Measurements from ENCODE around the gene TP73.
A peak's percentile ranks its signal among the peaks of the same experiment; 100 is the strongest.

Gene TP73

DNA sequence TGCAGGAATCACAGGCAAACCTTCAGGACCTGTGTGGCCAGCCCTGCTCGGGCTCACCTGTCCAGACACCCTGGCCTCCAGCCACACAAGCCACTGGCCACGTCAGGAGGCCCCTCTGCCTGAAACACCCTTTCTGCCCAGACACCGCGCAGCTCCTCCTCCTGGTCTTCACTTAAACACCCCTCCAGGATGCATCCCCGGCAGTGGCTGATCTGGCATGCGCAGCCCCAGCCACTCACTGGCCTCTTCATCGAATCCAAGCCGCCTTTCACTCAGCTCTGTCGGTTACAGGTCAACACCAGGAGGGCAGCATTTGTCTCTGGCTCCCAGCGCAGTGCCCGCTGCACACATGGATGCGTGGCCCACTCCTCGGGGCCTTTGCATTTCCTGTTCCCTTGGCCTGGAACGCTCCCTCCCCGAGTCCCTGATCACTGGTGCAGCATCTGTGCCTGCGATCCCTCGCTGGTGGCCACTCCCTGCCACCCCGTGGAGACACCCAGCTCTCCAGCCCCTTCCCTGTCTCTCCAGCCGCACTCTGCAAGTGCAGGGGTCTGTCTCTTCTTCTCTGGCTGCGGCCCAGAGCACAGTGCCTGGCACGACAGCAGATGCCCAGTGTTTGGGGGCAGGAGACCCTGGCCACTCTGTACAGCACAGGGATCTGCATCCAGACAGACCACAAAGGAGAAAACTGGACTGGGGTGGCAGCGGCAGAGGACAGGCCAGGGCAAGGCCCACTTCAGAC, 18.1 kb upstream of the TP73 start:
- no peak for DNase-seq

DNA sequence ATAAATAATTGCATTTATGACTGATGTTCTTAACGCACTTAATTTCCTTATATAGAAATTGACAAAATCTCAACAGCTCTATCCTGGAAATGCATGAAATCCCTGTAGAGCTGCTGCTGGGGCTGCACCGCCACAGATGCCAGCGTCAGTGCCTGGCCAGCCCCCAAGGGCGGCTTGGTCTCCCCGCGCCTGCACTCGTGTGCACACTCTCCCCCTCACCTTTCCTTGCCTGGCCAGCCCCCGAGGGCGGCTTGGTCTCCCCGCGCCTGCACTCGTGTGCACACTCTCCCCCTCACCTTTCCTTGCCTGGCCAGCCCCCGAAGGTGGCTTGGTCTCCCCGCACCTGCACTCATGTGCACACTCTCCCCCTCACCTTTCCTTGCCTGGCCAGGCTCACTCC, 16.2 kb upstream of the TP73 start:
- no peak for DNase-seq

DNA sequence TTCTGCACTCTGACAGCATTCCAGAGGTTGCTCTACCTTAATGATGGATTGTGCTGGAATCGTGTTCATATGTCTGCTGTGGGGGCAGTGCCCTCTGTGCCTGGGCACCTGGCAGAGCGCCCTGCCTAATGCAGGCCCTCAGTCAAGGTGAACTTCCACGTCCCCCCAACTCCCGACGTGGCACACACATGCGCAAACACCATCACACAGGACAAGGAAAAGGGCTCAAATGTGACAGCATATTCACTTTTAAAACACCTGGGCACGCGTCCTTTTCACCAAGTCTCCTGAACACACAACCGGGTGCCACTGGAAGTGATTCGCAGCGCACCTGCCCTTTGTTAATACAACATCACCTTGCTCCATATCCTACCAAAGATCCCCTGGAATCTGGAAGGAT, 15.8 kb upstream of the TP73 start:
- DNase-seq = no peak

DNA sequence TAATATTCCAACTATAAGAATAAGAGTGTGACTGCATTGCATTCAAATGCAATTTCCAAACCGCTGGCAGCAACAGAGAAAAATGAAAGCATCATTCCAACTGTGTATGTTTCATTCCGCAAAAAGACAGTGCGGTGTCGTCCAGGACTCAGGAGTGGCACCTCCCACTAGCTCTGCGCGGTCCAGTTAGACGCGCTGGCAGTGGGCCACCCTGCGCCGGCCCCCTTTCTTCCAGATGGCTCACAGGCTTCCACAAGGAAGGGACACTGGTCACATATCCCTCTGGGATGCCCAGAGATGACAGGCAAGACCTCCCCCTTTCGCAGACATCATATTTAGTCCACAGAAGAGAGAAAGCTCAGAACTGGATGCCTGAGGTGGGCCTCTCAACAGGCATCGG, 14.3 kb upstream of the TP73 start:
- DNase-seq = no peak

DNA sequence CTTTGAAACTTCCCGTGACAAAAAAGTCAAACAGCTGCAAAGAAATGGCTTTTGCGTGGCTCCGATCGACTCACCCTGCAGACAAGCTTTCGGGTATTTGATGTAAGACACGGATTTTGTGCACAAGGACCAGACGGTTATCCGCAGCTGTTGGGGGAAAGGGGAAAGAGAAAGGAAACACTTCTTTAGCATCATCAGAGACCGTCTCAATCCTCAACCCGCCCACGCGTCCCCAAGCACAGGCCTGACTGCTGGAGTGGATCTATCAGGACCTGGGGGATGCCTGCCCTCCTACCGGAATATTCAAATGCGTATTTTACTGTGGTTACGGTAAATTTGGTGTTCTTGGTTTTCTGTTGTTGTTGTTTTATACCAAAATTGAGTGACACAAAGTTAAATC, 13.6 kb upstream of the TP73 start:
- no peak for DNase-seq

DNA sequence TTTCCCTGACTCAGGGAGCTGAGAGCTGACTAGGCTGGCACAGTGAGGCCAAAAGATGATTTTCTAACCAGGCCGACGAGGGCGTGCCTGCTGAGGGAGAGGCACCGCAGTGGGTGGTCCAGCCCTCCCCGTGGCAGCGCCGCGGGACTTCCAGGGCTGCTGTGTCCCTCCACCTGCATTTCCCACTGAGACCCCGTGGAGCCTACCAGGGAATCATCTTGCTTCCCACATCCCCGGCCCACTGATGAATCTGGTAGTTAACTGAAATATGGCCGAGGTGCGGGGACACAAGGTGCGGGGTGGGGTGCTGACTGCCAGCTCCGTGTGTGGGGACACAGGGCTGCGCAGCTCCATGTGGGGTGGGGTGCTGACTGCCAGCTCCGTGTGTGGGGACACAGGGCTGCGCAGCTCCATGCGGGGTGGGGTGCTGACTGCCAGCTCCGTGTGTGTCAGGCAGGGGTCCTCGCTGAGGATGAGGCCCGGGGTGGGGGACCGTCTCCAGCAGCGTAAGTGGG, 12.9 kb upstream of the TP73 start:
- DNase-seq = no peak

DNA sequence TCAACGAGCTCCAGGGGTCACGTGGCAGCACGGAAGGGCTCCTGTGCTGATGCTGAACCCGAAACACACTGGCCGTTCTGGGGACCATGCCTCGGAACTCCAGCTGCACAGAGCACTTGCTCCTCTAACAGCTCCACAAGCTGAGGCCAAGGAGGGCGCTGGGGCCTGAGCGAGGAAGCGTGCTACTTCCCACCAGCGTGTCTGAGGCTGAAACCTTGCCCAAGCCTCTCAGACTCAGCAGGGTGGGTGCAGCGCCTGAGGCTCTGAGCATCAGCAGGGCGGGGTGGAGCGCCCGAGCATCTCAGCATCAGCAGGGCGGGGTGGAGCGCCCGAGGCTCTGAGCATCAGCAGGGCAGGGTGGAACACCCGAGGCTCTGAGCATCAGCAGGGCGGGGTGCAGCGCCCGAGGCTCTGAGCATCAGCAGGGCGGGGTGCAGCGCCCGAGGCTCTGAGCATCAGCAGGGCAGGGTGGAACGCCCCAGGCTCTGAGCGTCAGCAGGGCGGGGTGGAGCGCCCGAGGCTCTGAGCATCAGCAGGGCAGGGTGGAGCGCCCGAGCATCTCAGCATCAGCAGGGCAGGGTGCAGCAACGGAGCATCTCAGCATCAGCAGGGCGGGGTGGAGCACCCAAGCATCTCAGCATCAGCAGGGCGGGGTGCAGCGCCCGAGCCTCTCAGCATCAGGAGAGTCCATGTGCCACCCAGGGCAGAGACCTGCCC, 12.0 kb upstream of the TP73 start:
- DNase-seq = no peak

DNA sequence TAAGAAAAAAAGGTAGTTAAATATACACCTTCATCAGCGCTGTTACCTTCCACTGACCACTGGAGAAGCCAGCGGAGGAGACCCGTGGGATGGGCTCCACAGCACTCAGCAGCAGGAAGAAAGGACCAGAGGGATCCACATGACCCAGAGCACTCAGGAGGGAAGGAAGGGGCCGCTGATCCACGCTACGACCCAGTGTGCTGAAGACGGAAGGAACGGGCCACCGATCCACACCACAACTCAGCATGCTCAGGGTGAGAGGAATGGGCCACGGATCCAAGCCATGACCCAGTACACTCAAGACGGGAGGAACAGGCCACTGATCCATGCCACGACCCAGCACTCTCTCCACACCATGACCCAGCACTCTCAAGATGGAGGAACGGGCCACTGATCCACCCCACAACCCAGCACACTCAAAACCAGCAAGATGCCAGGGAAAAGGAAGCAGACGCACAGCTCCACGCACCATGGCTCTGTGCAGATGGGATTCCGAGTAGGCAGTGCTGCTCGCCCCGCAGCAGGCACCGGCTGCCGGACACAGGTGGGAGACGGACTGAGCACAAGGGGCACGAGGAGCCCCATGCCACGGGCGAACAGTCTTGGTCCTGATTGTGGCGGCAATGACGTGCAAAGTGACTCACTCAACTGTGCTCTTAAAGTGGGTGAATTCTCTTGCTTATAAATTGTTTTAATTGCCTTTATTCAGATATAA, 11.1 kb upstream of the TP73 start:
- DNase-seq = no peak

DNA sequence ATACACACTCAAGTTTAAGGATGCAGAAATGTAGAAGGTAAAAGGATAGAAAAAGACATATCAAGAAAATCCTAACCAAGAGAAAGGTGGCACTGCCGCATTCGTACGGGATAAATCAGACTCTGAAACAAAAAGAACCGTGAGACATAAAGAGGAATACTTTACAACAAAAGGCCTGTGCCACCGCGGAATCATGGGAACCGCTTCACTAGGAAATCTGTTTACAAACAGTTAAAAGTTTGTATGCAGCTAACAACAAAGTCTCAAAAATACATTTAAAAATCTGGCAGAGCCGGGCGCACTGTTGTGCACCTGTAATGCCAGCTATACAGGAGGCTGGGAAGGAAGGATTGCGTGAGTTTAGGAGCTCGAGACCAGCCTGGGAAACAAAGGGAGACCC, 10.5 kb upstream of the TP73 start:
- no peak for DNase-seq

DNA sequence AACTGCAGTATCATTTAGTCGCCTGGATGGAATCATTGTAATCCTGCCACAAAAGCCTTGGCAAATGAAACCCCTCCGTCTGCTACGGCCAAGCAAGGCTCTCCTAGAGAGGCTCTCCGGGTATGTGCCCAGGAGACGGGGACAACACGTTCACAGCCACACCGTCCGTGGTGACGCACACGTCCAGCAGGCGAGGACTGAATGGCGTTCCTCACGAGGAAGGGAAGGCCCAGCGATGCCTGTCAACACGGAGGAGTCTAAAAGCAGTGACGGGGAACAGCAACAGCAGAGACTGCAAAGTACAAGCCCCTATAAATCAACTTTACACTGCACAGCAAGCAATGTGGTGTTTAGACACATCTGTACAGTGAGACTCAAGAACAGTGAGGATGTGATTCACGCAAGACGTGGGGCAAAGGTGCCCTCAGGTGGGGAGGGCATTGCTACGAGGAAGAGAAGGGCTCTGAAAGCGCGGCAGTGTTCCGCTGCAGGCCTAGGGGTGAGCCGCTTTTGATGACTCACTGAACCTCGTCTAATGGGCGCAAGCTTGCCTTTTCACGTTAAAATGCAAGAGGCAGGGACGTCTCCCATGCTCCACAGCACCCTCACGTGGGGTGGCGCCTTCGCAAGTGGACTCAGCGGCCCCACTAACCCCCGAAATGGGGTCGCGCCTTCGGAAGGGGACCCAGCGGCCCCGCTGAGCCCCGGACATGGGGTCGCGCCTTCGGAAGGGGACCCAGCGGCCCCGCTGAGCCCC, 9.2 kb upstream of the TP73 start:
- DNase-seq = no peak

DNA sequence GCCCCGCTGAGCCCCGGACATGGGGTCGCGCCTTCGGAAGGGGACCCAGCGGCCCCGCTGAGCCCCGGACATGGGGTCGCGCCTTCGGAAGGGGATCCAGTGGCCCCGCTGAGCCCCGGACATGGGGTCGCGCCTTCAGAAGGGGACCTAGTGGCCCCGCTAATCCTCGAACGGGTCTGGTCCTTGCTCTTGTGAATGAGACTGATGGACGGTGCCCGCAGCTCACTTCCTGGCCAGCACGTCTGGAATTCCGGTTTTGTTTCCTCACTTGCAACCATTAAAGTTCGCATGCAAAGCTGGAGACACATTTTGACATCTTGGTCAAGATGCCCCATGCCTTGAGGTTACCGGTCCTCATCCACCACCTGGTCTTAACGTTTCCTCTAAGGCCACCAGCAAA, 8.0 kb upstream of the TP73 start:
- no peak for DNase-seq

DNA sequence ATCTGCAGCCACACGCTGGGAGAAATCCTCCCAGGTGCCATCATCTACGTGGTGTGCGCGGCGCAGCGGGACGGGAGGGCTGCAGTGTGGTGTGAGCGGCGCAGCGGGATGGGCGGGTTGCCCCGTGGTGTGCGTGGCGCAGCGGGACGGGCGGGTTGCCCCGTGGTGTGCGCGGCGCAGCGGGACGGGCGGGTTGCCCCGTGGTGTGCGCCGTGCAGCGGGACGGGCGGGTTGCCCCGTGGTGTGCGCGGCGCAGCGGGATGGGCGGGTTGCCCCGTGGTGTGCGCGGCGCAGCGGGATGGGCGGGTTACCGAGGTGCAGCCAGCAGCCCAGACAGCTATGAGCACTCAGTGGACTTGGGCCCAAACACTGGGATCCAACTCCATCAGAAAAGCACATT, 7.1 kb upstream of the TP73 start:
- no peak for DNase-seq

DNA sequence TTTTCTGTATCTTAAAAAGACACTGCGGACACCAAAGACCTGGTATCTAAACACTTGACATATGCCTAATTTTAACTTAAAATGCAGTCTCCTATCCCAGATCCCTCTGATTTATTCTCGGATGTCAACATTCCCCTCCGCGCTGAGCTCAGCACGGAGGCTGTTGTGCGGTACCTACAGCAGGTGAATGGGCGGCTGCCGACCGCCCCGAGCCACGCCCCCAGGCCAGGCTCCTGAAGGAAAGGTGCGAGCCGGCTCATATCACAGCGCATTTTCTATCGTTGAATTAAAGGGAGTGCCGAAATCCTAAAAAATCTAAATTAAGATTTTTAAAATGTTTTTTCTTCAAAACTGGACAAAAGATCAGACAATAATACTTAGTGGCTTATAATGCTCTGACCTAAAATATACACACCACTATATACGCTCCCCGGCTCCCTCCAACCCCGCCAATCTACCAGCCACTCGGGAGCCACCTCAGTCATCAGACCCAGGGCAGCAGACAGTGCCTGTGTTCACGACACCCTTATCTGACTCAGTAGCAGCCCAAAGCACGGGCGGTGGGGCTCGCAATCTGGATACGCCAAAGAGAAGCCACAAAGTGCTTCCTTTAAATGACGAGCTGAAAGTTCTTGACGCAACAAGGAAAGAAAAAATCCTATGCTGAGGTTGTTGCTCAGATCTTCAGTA, 6.5 kb upstream of the TP73 start:
- no peak for DNase-seq

DNA sequence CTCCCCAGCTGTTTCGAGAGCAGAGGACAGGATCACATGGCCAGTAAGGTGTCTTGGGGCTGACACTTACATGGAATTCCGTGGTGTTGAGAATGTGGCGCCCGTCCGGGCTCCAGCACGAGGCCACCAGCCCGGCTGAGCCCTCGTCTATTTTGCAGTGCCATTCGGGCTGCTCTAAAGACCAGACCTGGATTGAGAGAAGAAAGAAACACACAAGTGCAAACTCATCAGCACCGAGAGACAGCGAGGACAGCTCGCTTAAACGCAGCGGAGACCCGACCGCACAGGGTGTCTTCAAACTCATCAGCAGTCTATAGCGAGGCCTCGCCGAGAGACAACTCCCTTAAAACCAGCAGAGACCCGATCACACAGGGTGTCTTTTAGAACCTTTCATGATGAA, 5.7 kb upstream of the TP73 start:
- no peak for DNase-seq

DNA sequence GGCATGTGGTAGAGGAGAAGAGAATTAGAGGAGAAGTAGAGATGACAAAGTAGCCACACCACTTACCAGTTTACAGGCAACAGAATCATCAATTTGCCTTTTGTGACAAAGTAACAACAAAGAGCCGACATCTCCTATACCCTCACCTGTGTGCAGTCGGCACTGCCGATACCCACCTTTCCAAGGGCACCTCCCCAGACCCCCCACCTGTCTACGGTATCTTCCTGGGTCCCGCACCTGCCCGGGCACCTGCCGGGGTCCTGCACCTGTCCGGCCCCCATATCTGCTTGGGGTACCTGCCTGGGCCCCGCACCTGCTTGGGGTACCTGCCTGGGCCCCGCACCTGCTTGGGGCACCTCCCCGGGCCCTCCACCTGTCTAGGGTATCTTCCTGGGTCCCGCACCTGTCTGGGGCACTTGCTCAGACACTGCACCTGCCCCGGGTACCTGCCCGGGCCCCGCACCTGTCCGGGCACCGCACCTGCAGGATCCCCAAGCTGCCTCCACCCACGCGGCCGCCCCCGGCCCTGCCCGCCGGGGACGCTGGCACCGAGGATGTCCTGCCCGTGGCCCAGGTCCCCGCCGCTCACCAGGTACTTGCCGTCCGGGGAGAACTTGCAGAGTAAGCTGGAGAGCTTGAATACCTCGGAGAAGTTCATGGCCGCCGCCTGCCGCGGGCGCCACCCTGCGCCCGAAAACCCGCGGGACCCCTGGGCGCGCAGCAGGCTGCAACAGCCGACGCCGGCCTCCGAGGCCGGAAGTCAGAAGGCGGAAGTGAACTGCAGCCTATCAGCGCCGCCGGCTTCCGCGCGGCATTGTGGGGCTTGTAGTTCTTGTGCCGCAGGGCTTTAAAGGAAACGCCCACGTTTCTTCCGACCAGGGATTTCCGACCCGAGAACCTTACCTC, 2.7 kb upstream of the TP73 start, which contains the start of gene WRAP73:
WRAP73 (minus strand) TSS at position 762 of the 906 bp plus-strand sequence; CDS start at position 658, 104 bp downstream.
- peak; percentile 77 to 91 (median 84) for DNase-seq

DNA sequence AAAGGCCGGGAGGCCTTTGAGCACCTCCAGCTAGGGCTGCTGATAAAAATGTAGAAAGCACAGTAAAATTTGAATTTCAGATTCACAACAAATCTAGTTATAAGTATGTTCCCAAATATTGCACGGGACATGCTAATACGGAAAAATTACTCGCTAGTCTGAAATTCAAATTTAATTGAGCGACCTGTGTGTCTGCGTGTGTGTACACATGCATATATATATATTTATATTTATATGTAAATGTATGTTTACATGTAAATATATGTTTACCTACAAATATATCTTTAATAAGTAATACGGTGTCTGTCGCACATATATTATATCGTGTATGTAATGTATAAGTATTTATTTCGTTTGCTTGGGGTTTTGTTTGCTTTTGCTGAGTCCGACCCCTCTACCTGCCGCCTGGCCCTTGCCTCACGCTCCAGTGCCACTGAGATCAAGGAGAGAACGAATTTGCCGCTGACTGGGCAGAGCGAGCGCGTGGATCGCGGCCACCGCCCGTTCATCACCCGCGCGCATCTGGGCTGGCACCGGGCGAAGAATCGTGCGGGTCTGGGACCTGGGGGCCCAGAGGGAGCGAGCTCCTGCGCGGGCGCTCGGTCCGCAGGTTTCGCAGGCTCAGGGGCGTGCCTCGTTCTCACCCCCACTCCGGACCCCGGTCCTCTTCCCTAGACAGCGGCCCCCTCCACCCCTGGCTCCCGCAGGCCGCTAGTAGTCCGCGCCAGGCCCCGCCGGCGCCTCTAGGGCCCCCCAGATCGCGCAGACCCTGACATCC, 1.9 kb upstream of the TP73 start:
- no peak for DNase-seq

DNA sequence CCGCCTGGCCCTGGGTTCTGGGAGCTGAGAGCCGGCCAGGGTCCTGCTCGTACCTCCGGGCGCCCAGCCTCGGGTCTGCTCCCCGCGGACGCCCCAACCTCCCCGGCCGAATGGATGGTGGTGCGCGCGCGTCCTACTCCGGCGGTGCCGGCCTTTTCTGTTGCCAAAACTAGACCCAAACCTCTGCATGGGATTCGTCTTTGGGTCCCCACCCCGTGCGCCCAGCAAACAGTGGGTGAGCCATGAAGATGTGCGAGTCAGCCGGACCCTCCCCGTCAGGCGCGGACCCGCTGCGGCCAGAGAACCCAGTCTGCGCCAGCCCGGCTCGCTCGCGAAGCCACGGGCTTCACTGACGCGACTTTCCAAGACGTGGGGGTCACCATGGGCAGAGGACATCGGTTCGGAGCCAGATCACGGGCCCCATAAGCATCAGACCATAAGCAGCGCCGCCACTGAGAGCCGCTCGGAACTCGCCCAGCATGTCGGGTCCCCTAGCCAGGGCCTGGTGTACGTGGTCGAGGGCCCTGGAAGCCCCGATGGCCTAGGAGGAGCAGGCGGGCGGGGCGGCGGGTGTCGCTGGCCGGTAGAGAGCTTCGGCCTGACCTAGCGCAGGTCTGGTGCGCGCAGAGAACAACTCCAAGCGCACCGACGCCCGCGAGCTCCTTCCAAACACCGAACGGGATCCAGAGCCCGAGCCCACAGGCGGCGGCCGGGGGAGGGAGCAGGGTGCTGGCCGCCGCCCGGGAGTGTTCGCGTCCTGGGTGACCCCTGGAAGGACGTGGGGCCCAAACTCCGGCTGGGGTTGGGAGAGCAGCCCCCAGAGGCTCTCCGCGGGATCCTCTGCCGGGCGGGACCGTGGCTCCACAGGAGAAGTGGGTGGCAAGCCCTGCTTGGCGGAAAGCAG, 1.0 kb upstream of the TP73 start:
- DNase-seq = no peak

DNA sequence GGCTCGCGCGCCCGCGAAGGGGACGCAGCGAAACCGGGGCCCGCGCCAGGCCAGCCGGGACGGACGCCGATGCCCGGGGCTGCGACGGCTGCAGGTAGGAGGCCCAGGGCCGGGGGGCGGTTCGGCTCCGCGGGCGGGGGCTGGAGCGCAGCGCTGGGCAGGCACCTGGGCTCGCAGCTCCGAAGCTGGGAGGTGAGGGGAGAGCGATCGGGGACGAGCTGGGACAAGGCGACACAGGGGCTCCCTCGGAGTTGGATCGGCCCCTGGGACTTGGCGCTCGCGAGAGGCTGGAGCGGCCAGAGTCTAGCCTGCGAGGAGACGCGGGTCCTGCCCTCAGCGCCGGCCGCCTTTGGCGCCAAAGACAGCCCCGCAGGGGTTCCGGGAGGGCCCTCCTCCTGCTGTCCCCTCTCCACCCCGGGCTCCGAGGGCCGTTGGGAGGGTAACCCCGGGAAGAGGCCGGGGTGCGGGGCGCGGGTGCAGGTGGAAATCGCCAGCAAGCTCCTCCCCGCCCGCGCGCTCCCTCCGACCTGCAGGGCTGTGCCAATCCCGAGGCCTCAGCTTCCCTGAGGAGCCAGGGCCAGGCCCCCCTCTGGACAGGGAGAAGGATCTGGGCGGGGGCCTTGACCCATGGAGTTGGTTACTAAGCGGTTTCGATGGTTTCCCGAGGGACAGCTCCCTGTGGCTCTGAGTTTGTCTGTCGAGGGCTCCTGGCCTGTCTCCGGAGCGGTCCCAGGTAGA, 401 bp downstream of the TP73 start:
- DNase-seq = peak in 2 of 3 experiments; percentile 82 to 84

DNA sequence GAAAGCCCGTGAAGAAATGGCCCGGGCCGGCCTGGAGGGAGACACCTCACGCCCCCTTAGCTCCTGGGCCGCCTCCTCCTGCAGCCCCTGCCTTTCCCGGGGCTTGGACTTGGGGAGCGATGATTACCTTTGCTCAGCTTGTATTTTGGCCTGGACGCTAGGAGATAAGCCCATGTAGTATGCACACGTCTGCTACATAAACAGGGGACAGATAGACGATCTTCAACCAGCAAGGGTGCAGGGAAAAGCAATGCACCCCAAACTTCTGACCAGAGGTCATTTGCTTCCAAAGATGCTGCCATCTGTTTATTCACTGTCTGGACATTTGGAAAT, 936 bp downstream of the TP73 start:
- DNase-seq = no peak

Measured in NCI-H1417 (cell line).